Endothelial cell of umbilical vein (primary cell): Measurements from ENCODE around the gene GAK.

ENCODE experiments used
- MYC ChIP-seq: IDR thresholded peaks from one replicate; pipeline ENCODE4 v1.6.1; 2011; ENCODE audit warnings: mild to moderate bottlenecking, low read depth, low read length
- POLR2AphosphoS5 ChIP-seq: IDR thresholded peaks from 2 replicates; pipeline ENCODE4 v1.6.1; 2012; ENCODE audit warnings: low read depth, mild to moderate bottlenecking, control low read depth, low read length, moderate library complexity; ENCODE audit not compliant: insufficient read depth
- TF ChIP-seq, protein P1 (sequence below), 2 donors: IDR thresholded peaks; 1 replicate in 1 of 2; 2 replicates in 1 of 2; pipeline ENCODE4 v1.5.1; 2011; ENCODE audit warnings: low read length in 2 of 2, mild to moderate bottlenecking in 2 of 2, moderate library complexity in 2 of 2, control low read depth in 1 of 2, inconsistent platforms in 1 of 2, low read depth in 1 of 2; ENCODE audit not compliant: insufficient read depth in 1 of 2; ENCODE audit errors: extremely low read depth in 1 of 2
- TF ChIP-seq, protein P2 (sequence below): IDR thresholded peaks from 2 replicates; pipeline ENCODE4 v1.6.1; 2011; ENCODE audit not compliant: insufficient read depth, insufficient read length

DNA sequence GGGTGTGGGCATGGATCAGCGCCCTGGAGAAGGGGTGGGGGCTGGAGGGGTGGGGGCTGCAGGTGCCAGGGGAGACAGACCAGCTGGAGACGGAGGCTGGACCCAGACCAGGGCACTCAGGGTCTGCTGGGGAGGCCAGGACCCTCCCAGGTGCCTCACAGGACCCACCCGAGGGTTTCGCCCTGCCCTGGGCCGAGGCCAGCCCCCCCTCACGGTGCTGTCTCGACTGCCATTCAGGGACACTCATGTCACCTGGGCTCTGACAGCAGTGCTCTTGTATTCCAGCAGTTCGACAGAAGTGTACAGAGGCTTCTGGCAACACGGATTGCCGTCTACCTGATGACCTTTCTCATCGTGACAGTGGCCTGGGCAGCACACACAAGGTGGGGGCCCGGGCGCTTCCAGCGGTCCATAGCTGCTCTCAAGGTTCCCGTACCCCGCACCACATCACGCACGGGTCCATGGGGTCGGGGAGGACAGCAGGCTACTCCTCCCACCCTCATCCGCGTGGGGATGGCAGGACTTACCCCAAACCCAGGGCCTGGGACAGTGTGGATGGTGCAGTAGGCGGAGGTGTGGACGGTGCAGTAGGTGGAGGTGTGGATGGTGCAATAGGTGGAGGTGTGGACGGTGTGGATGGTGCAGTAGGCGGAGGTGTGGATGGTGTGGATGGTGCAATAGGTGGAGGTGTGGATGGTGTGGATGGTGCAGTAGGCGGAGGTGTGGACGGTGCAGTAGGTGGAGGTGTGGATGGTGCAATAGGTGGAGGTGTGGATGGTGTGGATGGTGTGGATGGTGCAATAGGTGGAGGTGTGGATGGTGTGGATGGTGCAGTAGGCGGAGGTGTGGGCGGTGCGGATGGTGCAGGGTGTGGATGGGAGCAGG lies 18.3 kb upstream of the GAK start:
- TF ChIP-seq, protein P1, sequence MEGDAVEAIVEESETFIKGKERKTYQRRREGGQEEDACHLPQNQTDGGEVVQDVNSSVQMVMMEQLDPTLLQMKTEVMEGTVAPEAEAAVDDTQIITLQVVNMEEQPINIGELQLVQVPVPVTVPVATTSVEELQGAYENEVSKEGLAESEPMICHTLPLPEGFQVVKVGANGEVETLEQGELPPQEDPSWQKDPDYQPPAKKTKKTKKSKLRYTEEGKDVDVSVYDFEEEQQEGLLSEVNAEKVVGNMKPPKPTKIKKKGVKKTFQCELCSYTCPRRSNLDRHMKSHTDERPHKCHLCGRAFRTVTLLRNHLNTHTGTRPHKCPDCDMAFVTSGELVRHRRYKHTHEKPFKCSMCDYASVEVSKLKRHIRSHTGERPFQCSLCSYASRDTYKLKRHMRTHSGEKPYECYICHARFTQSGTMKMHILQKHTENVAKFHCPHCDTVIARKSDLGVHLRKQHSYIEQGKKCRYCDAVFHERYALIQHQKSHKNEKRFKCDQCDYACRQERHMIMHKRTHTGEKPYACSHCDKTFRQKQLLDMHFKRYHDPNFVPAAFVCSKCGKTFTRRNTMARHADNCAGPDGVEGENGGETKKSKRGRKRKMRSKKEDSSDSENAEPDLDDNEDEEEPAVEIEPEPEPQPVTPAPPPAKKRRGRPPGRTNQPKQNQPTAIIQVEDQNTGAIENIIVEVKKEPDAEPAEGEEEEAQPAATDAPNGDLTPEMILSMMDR (IDR thresholded peaks at IDR 0.05; ENCODE audit: extremely low read depth in 1 of 2, insufficient read depth in 1 of 2, low read depth in 1 of 2, low read length in 2 of 2): no peak
- TF ChIP-seq, protein P2, sequence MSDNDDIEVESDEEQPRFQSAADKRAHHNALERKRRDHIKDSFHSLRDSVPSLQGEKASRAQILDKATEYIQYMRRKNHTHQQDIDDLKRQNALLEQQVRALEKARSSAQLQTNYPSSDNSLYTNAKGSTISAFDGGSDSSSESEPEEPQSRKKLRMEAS: no peak
- TF ChIP-seq POLR2AphosphoS5 (no peak), MYC (no peak)
